H1 (cell line): ENCODE results near the gene LRRIQ4. TPM values are rescaled to one million over a fixed set of nuclear protein-coding genes. Genes with fewer than 3 reads are reported as not detected.

Experiments used
- CTCF ChIA-PET: fragments of 300-600 bp; sonication (Branson Sonifier 250); formaldehyde crosslinking; loops from one replicate; lab custom pipeline; 2021; ENCODE audit not compliant: partially characterized antibody; lab: Charles Lee
- POLR2A ChIA-PET: fragments of 300-600 bp; sonication (Branson Sonifier 250); formaldehyde crosslinking; loops from one replicate; lab custom pipeline; 2021; ENCODE audit warnings: inconsistent platforms; ENCODE audit not compliant: partially characterized antibody; lab: Charles Lee
- DNase-seq, 2 experiments: peaks; one replicate each; pipeline versions ENCODE4 v3.0.0 to v3.0.0-alpha.2; 2010 to 2022; ENCODE audit warnings: low spot score in 2 of 2, low read depth in 1 of 2, mixed read lengths in 1 of 2
- FAIRE-seq: peaks from 2 replicates; lab custom pipeline; 2011; peaks lifted over from hg19 to GRCh38; lab: Jason Lieb, UNC
- H2AFZ ChIP-seq: 2 replicates; pipeline ENCODE4 v1.8.1; 2012; ENCODE audit warnings: low read length, inconsistent platforms
- H2AK5ac ChIP-seq: 2 replicates; pipeline ENCODE4 v1.6.1; 2013; ENCODE audit warnings: low read depth, low read length
- H2BK120ac ChIP-seq: replicated peaks from 2 replicates; pipeline ENCODE3; 2013; ENCODE audit warnings: low read depth, low read length, inconsistent platforms
- H2BK12ac ChIP-seq: 2 replicates; pipeline ENCODE4 v1.6.1; 2013; ENCODE audit warnings: low read depth, low read length
- H2BK15ac ChIP-seq: 2 replicates; pipeline ENCODE4 v1.6.1; 2013; ENCODE audit warnings: low read length
- H2BK20ac ChIP-seq: 2 replicates; pipeline ENCODE4 v1.6.1; 2013; ENCODE audit warnings: low read length
- H2BK5ac ChIP-seq: 2 replicates; pipeline ENCODE4 v1.6.1; 2013; ENCODE audit warnings: low read depth, low read length
- H3K14ac ChIP-seq: 2 replicates; pipeline ENCODE4 v1.6.1; 2013; ENCODE audit warnings: inconsistent platforms; ENCODE audit not compliant: insufficient read length
- H3K18ac ChIP-seq: 2 replicates; pipeline ENCODE4 v1.6.1; 2013; ENCODE audit warnings: low read length; ENCODE audit errors: extremely low read depth
- H3K23ac ChIP-seq: 2 replicates; pipeline ENCODE4 v1.6.1; 2013; ENCODE audit warnings: inconsistent platforms; ENCODE audit not compliant: insufficient read length
- H3K23me2 ChIP-seq: 2 replicates; pipeline ENCODE4 v1.6.1; 2013; ENCODE audit warnings: low read depth, low read length
- H3K27ac ChIP-seq: 2 replicates; pipeline ENCODE4 v1.6.1; 2011; ENCODE audit warnings: low read depth, low read length, inconsistent platforms
- H3K27me3 ChIP-seq, 4 experiments: replicated peaks in 1 of 4; 1 replicate in 1 of 4; 2 replicates in 3 of 4; pipeline versions ENCODE4 v1.6.1 to v1.8.1; 2011 to 2013; ENCODE audit warnings: low read length in 3 of 4, mild to moderate bottlenecking in 3 of 4, inconsistent platforms in 2 of 4, mixed read lengths in 2 of 4, moderate library complexity in 1 of 4; ENCODE audit not compliant: control insufficient read depth in 3 of 4, insufficient read depth in 3 of 4; ENCODE audit errors: extremely low read depth in 1 of 4
- H3K36me3 ChIP-seq, 4 experiments: 2 replicates each; pipeline versions ENCODE4 v1.6.1 to v1.8.1; 2011 to 2013; ENCODE audit warnings: mild to moderate bottlenecking in 4 of 4, low read length in 3 of 4, moderate library complexity in 2 of 4, control low read depth in 1 of 4, inconsistent platforms in 1 of 4; ENCODE audit not compliant: insufficient read depth in 4 of 4, control insufficient read depth in 2 of 4
- H3K4ac ChIP-seq: replicated peaks from 2 replicates; pipeline ENCODE3; 2013; ENCODE audit warnings: low read length, low read depth, mixed read lengths, inconsistent platforms; ENCODE audit not compliant: insufficient read length
- H3K4me1 ChIP-seq, 4 experiments: replicated peaks in 1 of 4; 1 replicate in 1 of 4; 2 replicates in 3 of 4; pipeline versions ENCODE4 v1.6.1 to v1.8.1; 2011 to 2013; ENCODE audit warnings: low read length in 3 of 4, inconsistent platforms in 2 of 4, mixed read lengths in 1 of 4; ENCODE audit not compliant: insufficient read depth in 4 of 4, control insufficient read depth in 3 of 4
- H3K4me2 ChIP-seq, 2 experiments: 2 replicates each; pipeline versions ENCODE4 v1.6.1 to v1.8.1; 2011 to 2013; ENCODE audit warnings: low read depth in 2 of 2, low read length in 2 of 2, control low read depth in 1 of 2, inconsistent platforms in 1 of 2, mild to moderate bottlenecking in 1 of 2; ENCODE audit not compliant: insufficient read depth in 1 of 2
- H3K4me3 ChIP-seq, 4 experiments: fragments of 200-600, 300-600 bp in 1 of 4; sonication (generic), shearing (Covaris generic), sonication (Bioruptor Twin) in 1 of 4; 2 replicates each; pipeline versions ENCODE4 v1.5.1 to v1.8.1; 2011 to 2016; ENCODE audit warnings: low read length in 4 of 4, low read depth in 3 of 4, control low read depth in 2 of 4, inconsistent platforms in 2 of 4, mild to moderate bottlenecking in 2 of 4, mixed read lengths in 1 of 4, moderate library complexity in 1 of 4; ENCODE audit not compliant: insufficient read depth in 2 of 4; ENCODE audit errors: extremely low read depth in 1 of 4
- H3K56ac ChIP-seq: replicated peaks from 2 replicates; pipeline ENCODE3; 2013; ENCODE audit warnings: low read depth, mild to moderate bottlenecking, mixed read lengths, low read length, inconsistent platforms; ENCODE audit not compliant: insufficient read length
- H3K79me1 ChIP-seq: 2 replicates; pipeline ENCODE4 v1.6.1; 2013; ENCODE audit warnings: low read depth, low read length, control low read depth
- H3K79me2 ChIP-seq, 2 experiments: 2 replicates each; pipeline versions ENCODE4 v1.6.1 to v1.8.1; 2012 to 2013; ENCODE audit warnings: low read length in 2 of 2, mild to moderate bottlenecking in 2 of 2, inconsistent platforms in 1 of 2; ENCODE audit not compliant: insufficient read depth in 2 of 2, control insufficient read depth in 1 of 2
- H3K9ac ChIP-seq, 4 experiments: replicated peaks in 1 of 4; 1 replicate in 1 of 4; 2 replicates in 3 of 4; pipeline versions ENCODE4 v1.6.1 to v1.8.1; 2011 to 2013; ENCODE audit warnings: low read depth in 3 of 4, low read length in 3 of 4, control low read depth in 2 of 4, mild to moderate bottlenecking in 2 of 4, moderate library complexity in 2 of 4, inconsistent platforms in 1 of 4; ENCODE audit errors: extremely low read depth in 1 of 4
- H3K9me3 ChIP-seq, 2 experiments: 2 replicates each; pipeline versions ENCODE4 v1.6.1 to v1.8.1; 2012 to 2013; ENCODE audit warnings: mild to moderate bottlenecking in 2 of 2, moderate library complexity in 2 of 2, control low read depth in 1 of 2, inconsistent platforms in 1 of 2, low read depth in 1 of 2, low read length in 1 of 2, mixed read lengths in 1 of 2; ENCODE audit not compliant: insufficient read depth in 2 of 2
- H4K20me1 ChIP-seq, 2 experiments: replicated peaks in 1 of 2; 2 replicates each; pipeline versions ENCODE3 to v1.8.1; 2011 to 2013; ENCODE audit warnings: inconsistent platforms in 2 of 2, low read length in 2 of 2, mild to moderate bottlenecking in 1 of 2; ENCODE audit not compliant: insufficient read depth in 2 of 2, control insufficient read depth in 1 of 2
- H4K5ac ChIP-seq: 2 replicates; pipeline ENCODE4 v1.6.1; 2013; ENCODE audit warnings: low read length, low read depth, mixed read lengths, inconsistent platforms; ENCODE audit not compliant: insufficient read length
- H4K8ac ChIP-seq: 2 replicates; pipeline ENCODE4 v1.8.0; 2013; ENCODE audit warnings: mild to moderate bottlenecking, moderate library complexity, low read length, inconsistent platforms; ENCODE audit not compliant: insufficient read depth; ENCODE audit errors: extremely low read depth
- H4K91ac ChIP-seq: replicated peaks from 2 replicates; pipeline ENCODE3; 2013; ENCODE audit warnings: low read length, mixed read lengths, inconsistent platforms; ENCODE audit not compliant: insufficient read length
- BRCA1 ChIP-seq: IDR thresholded peaks from 2 replicates; pipeline ENCODE4 v1.6.1; 2012; ENCODE audit warnings: low read depth, low read length, improper control_type of control experiment
- CEBPB ChIP-seq: IDR thresholded peaks from 2 replicates; pipeline ENCODE4 v1.6.1; 2012; ENCODE audit warnings: low read depth, low read length
- CHD2 ChIP-seq: IDR thresholded peaks from 2 replicates; pipeline ENCODE4 v1.6.1; 2012; ENCODE audit warnings: low read length, improper control_type of control experiment
- CTBP2 ChIP-seq: IDR thresholded peaks from 2 replicates; pipeline ENCODE4 v1.7.0; 2011; ENCODE audit warnings: borderline replicate concordance, mild to moderate bottlenecking, moderate library complexity, mixed read lengths, low read length; ENCODE audit not compliant: insufficient read depth, insufficient read length
- CTCF ChIP-seq, 3 experiments: IDR thresholded peaks; 1 replicate in 2 of 3; 2 replicates in 1 of 3; pipeline versions ENCODE4 v1.5.1 to v1.6.1; 2011; ENCODE audit warnings: low read length in 3 of 3, mild to moderate bottlenecking in 3 of 3, inconsistent platforms in 2 of 3, low read depth in 1 of 3, moderate library complexity in 1 of 3; ENCODE audit not compliant: insufficient read depth in 1 of 3; ENCODE audit errors: control extremely low read depth in 1 of 3
- POLR2A ChIP-seq, 2 experiments: IDR thresholded peaks; 1 replicate in 1 of 2; 2 replicates in 1 of 2; pipeline ENCODE4 v1.6.1; 2011; ENCODE audit warnings: low read depth in 2 of 2, low read length in 2 of 2, mild to moderate bottlenecking in 2 of 2; ENCODE audit errors: control extremely low read depth in 1 of 2
- POU5F1 ChIP-seq: IDR thresholded peaks from 2 replicates; pipeline ENCODE4 v1.6.1; 2011; ENCODE audit warnings: low read depth, mild to moderate bottlenecking, low read length, moderate library complexity
- RAD21 ChIP-seq, 2 experiments: IDR thresholded peaks in 1 of 2; conservative IDR thresholded peaks in 1 of 2; 2 replicates each; pipeline ENCODE4 v1.6.1; 2011; ENCODE audit warnings: low read depth in 2 of 2, low read length in 2 of 2, improper control_type of control experiment in 1 of 2, inconsistent platforms in 1 of 2, mild to moderate bottlenecking in 1 of 2, moderate library complexity in 1 of 2
- SP1 ChIP-seq: IDR thresholded peaks from 2 replicates; pipeline ENCODE4 v1.6.1; 2011; ENCODE audit warnings: low read depth, low read length
- SP4 ChIP-seq: IDR thresholded peaks from 2 replicates; pipeline ENCODE4 v1.6.1; 2012; ENCODE audit warnings: low read length, inconsistent platforms
- SRF ChIP-seq: IDR thresholded peaks from 2 replicates; pipeline ENCODE4 v1.6.1; 2011; ENCODE audit warnings: mild to moderate bottlenecking, low read depth, low read length, moderate library complexity
- YY1 ChIP-seq: IDR thresholded peaks from 2 replicates; pipeline ENCODE4 v1.6.1; 2011; ENCODE audit warnings: low read depth, mild to moderate bottlenecking, low read length
- WGBS, 2 experiments: shearing (Covaris generic) in 1 of 2; methylation state at CpG; one replicate each; pipeline versions ENCODE4 v1.1.6 to v1.1.7; 2013 to 2015; ENCODE audit warnings: low lambda C conversion rate in 2 of 2, mixed read lengths in 2 of 2, inconsistent platforms in 1 of 2, low coverage in 1 of 2, missing lambda C conversion rate in 1 of 2; ENCODE audit not compliant: insufficient replicate concordance in 2 of 2, insufficient coverage in 1 of 2, insufficient read length in 1 of 2; ENCODE audit errors: extremely low coverage in 1 of 2, missing lambda C conversion rate in 1 of 2; 5-methylcytosine and 5-hydroxymethylcytosine counted together
- polyA plus RNA-seq, 7 experiments: library from polyadenylated mRNA; depleted of rRNA in 3 of 7; stranded (reverse) in 5 of 7; unstranded in 2 of 7; fragments of >200 nt in 5 of 7; fragments of 200-250 nt in 2 of 7; gene quantifications; 1 replicate in 5 of 7; 2 replicates in 1 of 7; 4 replicates in 1 of 7; pipeline versions ENCODE4 v1.2.1 to v1.2.3, GENCODE V29; 2011 to 2013; ENCODE audit warnings: missing spikeins in 2 of 7, mixed read lengths in 2 of 7
- total RNA-seq: library from RNA; stranded (reverse); fragmentation: NEBNext Ultra II Directional; extraction: Animal tissue kit (Norgen Biotek cat#: 25700); gene quantifications from 2 replicates; pipeline ENCODE4 v1.2.1, GENCODE V29; 2021

Gene LRRIQ4
- total and polyA plus RNA-seq, 2 of the 8 experiments (the other 6 are each of a cell fraction or from before 2014, with no cell fraction given) = 0.08 TPM; not detected in 1

- Histone ChIP-seq H3K9ac (no peak overlapping the region), H2BK5ac (no peak overlapping the region), H3K4ac (no peak overlapping the region), H2BK120ac (no peak overlapping the region), H2BK12ac (no peak overlapping the region), H2AK5ac (no peak overlapping the region), H3K23me2 (no peaks in the 10 kb centered on the region), H4K20me1 (no peaks in the 10 kb centered on the region), H3K79me2 (no peaks in the 10 kb centered on the region), H4K91ac (no peak overlapping the region), H3K4me3 (no peak overlapping the region), H2AFZ (no peak overlapping the region), H3K56ac (no peak overlapping the region), H3K27ac (no peak overlapping the region), H2BK15ac (no peak overlapping the region), H4K8ac (no peak overlapping the region), H3K27me3 (no peaks in the 10 kb centered on the region), H3K18ac (no peak overlapping the region), H4K5ac (no peak overlapping the region), H3K23ac (no peak overlapping the region), H3K9me3 (no peaks in the 10 kb centered on the region), H3K36me3 (no peaks in the 10 kb centered on the region), H3K79me1 (no peaks in the 10 kb centered on the region), H2BK20ac (no peak overlapping the region), H3K4me2 (no peak overlapping the region), H3K4me1 (0 out of 7 replicates have a peak, but pooled peaks cover 0 to 5% (median 0%) of the 10 kb centered on the region in 4 experiments), H3K14ac (no peak overlapping the region)
- CTCF ChIA-PET = interaction anchor here (0.6 kb wide), 1 partner anchor 330 kb away, joined by 5 read pairs; no protein-coding TSS in a partner anchor
- POLR2A ChIA-PET = no interaction called here
- FAIRE-seq (no peak), DNase-seq (no peak)
- TF ChIP-seq BRCA1 (no peak), CEBPB (no peak), YY1 (no peak), CHD2 (no peak), SP1 (no peak), CTBP2 (no peak), SP4 (no peak), CTCF (IDR thresholded peaks at IDR 0.05; ENCODE audit: control extremely low read depth in 1 of 3, insufficient read depth in 1 of 3, low read depth in 1 of 3, low read length in 3 of 3) (no peak), RAD21 (IDR thresholded peaks at IDR 0.05 in 1 of 2, conservative IDR thresholded peaks at IDR 0.05 in 1 of 2; ENCODE audit: low read depth in 2 of 2, low read length in 2 of 2) (no peak), SRF (no peak), POU5F1 (no peak), POLR2A (IDR thresholded peaks at IDR 0.05; ENCODE audit: control extremely low read depth in 1 of 2, low read depth in 2 of 2, low read length in 2 of 2) (no peak)
- WGBS, 2 experiments = 96% methylated on average over 3 of the region's 3 CpGs; no CpG with 5 or more reads in 1 of the 2 experiments
Measured at GRCh38 chr3:169855514-169855913, 42.8 kb downstream of the LRRIQ4 start.
